SK-N-SH (cell line): Measurements from ENCODE around the gene NMNAT2.

Source experiments
- CTCF ChIP-seq: fragments of 200-600 bp; sonication (generic); IDR thresholded peaks from 2 replicates; pipeline ENCODE4 v1.6.1; 2017; ENCODE audit warnings: antibody characterized with exemption, mild to moderate bottlenecking, moderate library complexity
- GATA2 ChIP-seq: sonication (generic); formaldehyde crosslinking; IDR thresholded peaks from 2 replicates; pipeline ENCODE4 v1.5.0; 2020; ENCODE audit warnings: mild to moderate bottlenecking, missing genetic modification reagents
- MAX ChIP-seq: IDR thresholded peaks from 2 replicates; pipeline ENCODE4 v1.4.0; 2012; ENCODE audit warnings: low read depth
- RFX5 ChIP-seq: IDR thresholded peaks from 2 replicates; pipeline ENCODE4 v1.6.1; 2012; ENCODE audit warnings: mild to moderate bottlenecking, improper control_type of control experiment, low read length
- RXRA ChIP-seq: IDR thresholded peaks from 2 replicates; pipeline ENCODE4 v1.4.0; 2012; ENCODE audit warnings: low read depth, mild to moderate bottlenecking, borderline replicate concordance
- SMC3 ChIP-seq: IDR thresholded peaks from 2 replicates; pipeline ENCODE4 v1.6.1; 2012; ENCODE audit warnings: low read depth, low read length, improper control_type of control experiment
- USF1 ChIP-seq: IDR thresholded peaks from 2 replicates; pipeline ENCODE4 v1.4.0; 2012; ENCODE audit warnings: low read depth, borderline replicate concordance
- YY1 ChIP-seq: IDR thresholded peaks from 2 replicates; pipeline ENCODE4 v1.4.0; 2012; ENCODE audit warnings: low read depth, mild to moderate bottlenecking

GRCh38 chr1:183308719-183309118 is 109.5 kb downstream of the NMNAT2 start:
- no peak for TF ChIP-seq CTCF
- no peak for TF ChIP-seq YY1
- TF ChIP-seq USF1: no peak
- no peak for TF ChIP-seq RFX5
- TF ChIP-seq SMC3: no peak
- no peak for TF ChIP-seq GATA2 (CRISPR knock-in tag)
- no peak for TF ChIP-seq RXRA
- TF ChIP-seq MAX: no peak
